ENCODE data around the gene HTT. TPM values are rescaled to one million over a fixed set of nuclear protein-coding genes. Genes with fewer than 3 reads are reported as not detected.

HTT gene
- total RNA-seq, 2 donors from 2014 or later: 104 to 109 TPM

DNA sequence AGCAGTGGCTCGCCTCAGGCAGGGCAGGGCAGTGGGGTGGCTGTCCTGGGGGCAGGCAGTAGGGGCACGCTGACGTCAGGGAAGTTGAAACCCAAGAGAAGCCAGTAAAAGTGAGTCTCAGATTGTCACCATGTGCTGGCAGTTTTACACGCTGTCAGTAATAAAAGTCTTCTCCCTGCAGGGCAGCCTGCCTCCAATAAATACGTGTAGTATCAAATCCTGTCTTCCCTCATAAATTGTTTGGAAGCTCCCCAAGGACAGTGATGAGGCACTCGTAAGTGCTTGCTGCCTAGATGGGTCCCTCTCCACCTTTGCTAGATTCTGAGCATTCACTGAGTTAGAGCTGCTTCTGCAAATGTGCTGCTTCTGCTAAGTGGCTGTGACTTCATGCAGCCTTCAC, 113.6 kb downstream of the HTT start:
- H3K9ac ChIP-seq (ENCODE audit: extremely low read depth, low read length, poor library complexity, severe bottlenecking): no peak overlapping the region
- Mint-ChIP-seq H3K36me3 (ENCODE audit: low read depth) (peaks cover 77% of the 10 kb centered on the region), H3K4me1 (no peaks in the 10 kb centered on the region), H3K27me3 (ENCODE audit: insufficient read depth) (no peaks in the 10 kb centered on the region), H3K27ac (no peak overlapping the region), H3K9me3 (no peaks in the 10 kb centered on the region), H3K4me3 (no peak overlapping the region)
- TF ChIP-seq, protein P1, sequence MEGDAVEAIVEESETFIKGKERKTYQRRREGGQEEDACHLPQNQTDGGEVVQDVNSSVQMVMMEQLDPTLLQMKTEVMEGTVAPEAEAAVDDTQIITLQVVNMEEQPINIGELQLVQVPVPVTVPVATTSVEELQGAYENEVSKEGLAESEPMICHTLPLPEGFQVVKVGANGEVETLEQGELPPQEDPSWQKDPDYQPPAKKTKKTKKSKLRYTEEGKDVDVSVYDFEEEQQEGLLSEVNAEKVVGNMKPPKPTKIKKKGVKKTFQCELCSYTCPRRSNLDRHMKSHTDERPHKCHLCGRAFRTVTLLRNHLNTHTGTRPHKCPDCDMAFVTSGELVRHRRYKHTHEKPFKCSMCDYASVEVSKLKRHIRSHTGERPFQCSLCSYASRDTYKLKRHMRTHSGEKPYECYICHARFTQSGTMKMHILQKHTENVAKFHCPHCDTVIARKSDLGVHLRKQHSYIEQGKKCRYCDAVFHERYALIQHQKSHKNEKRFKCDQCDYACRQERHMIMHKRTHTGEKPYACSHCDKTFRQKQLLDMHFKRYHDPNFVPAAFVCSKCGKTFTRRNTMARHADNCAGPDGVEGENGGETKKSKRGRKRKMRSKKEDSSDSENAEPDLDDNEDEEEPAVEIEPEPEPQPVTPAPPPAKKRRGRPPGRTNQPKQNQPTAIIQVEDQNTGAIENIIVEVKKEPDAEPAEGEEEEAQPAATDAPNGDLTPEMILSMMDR (conservative IDR thresholded peaks at IDR 0.05): no peak
- H3K4me3 ChIP-seq (ENCODE audit: low read length): no peak overlapping the region
- DNase-seq: no peak
- H3K4me1 ChIP-seq (ENCODE audit: control insufficient read depth, insufficient read depth, low read length): no peaks in the 10 kb centered on the region
- WGBS, 2 experiments (ENCODE audit: insufficient coverage in 1 of 2, insufficient read length in 1 of 2): 94 to 96% methylated on average over 6 of the region's 6 CpGs
- H3K9me3 ChIP-seq (ENCODE audit: control insufficient read depth, low read length): no peaks in the 10 kb centered on the region
- peaks cover 78% of the 10 kb centered on the region for H3K36me3 ChIP-seq (ENCODE audit: control insufficient read depth, insufficient read depth, low read length)
- no peak overlapping the region for H3K27ac ChIP-seq (ENCODE audit: low read depth, low read length)
- H3K27me3 ChIP-seq (ENCODE audit: control insufficient read depth, insufficient read depth, low read length, poor library complexity, severe bottlenecking): no peaks in the 10 kb centered on the region

DNA sequence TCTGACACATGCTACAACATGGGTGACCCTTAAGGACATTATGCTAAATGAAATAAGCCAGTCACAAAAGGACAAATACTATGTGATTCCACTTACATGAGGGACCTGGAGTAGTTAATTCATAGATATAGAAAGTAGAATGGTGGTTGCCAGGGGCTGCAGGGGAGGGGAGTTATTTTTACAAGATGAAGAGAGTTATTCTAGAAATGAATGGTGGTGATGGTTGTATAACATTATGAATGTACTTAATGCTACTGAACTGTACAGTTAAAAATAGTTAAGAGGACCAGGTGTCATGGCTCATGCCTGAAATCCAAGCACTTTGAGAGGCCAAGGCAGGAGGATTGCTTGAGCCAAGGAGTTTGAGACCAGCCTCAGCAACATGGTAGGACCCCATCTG, 115.0 kb downstream of the HTT start:
- Histone ChIP-seq H3K27ac (ENCODE audit: low read depth, low read length) (no peak overlapping the region), H3K4me3 (ENCODE audit: low read length) (no peak overlapping the region), H3K36me3 (ENCODE audit: control insufficient read depth, insufficient read depth, low read length) (peaks cover 75% of the 10 kb centered on the region), H3K9me3 (ENCODE audit: control insufficient read depth, low read length) (no peaks in the 10 kb centered on the region), H3K27me3 (ENCODE audit: control insufficient read depth, insufficient read depth, low read length, poor library complexity, severe bottlenecking) (no peaks in the 10 kb centered on the region), H3K9ac (ENCODE audit: extremely low read depth, low read length, poor library complexity, severe bottlenecking) (no peak overlapping the region), H3K4me1 (ENCODE audit: control insufficient read depth, insufficient read depth, low read length) (no peaks in the 10 kb centered on the region)
- Mint-ChIP-seq H3K9me3 (no peaks in the 10 kb centered on the region), H3K4me1 (no peaks in the 10 kb centered on the region), H3K27me3 (ENCODE audit: insufficient read depth) (no peaks in the 10 kb centered on the region), H3K4me3 (no peak overlapping the region), H3K36me3 (ENCODE audit: low read depth) (peaks cover 64% of the 10 kb centered on the region), H3K27ac (no peak overlapping the region)
- no peak for DNase-seq
- TF ChIP-seq, protein P1 (conservative IDR thresholded peaks at IDR 0.05): no peak

DNA sequence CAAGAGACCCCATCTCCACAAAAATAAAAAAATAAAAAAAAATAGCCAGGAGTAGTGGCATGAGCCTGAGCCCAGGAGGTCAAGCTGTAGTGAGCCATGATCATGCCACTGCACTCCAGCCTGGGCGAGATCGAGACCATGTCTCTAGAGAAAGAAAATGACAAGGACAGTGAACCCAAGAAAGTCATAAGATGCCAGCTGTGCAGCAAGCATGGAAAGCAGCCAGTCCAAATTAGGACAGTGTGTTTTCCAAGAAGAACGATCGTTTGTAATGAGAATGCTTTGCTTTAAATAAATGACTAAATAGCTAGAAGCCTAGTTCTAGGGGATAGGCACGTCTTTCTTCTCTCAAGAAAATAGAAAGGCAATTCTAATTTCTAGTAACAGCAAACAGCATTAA, 116.1 kb downstream of the HTT start:
- H3K36me3 ChIP-seq (ENCODE audit: control insufficient read depth, insufficient read depth, low read length): peaks cover 78% of the 10 kb centered on the region
- no peak overlapping the region for H3K4me3 ChIP-seq (ENCODE audit: low read length)
- Mint-ChIP-seq H3K36me3 (ENCODE audit: low read depth) (peaks cover 61% of the 10 kb centered on the region), H3K4me1 (no peaks in the 10 kb centered on the region), H3K4me3 (no peak overlapping the region), H3K27ac (no peak overlapping the region), H3K9me3 (no peaks in the 10 kb centered on the region), H3K27me3 (ENCODE audit: insufficient read depth) (no peaks in the 10 kb centered on the region)
- 94 to 100% methylated on average over 5 of the region's 5 CpGs for WGBS, 2 experiments (ENCODE audit: insufficient coverage in 1 of 2, insufficient read length in 1 of 2)
- H3K4me1 ChIP-seq (ENCODE audit: control insufficient read depth, insufficient read depth, low read length): no peaks in the 10 kb centered on the region
- DNase-seq: peak; percentile 13
- H3K27ac ChIP-seq (ENCODE audit: low read depth, low read length): no peak overlapping the region
- H3K9me3 ChIP-seq (ENCODE audit: control insufficient read depth, low read length): no peaks in the 10 kb centered on the region
- no peaks in the 10 kb centered on the region for H3K27me3 ChIP-seq (ENCODE audit: control insufficient read depth, insufficient read depth, low read length, poor library complexity, severe bottlenecking)
- TF ChIP-seq, protein P1 (conservative IDR thresholded peaks at IDR 0.05): no peak
- H3K9ac ChIP-seq (ENCODE audit: extremely low read depth, low read length, poor library complexity, severe bottlenecking): no peak overlapping the region
